ENCODE results near the gene SRRM4. TPM values are rescaled to one million over a fixed set of nuclear protein-coding genes. Genes with fewer than 3 reads are reported as not detected.
"Not testable (repeated sequence)": the region's sequence is repeated elsewhere in the genome, so short reads cannot be mapped to it uniquely, and the experiment has no call there.

SRRM4 gene
- total RNA-seq, 2 experiments from 2014 or later, result not detected

DNA sequence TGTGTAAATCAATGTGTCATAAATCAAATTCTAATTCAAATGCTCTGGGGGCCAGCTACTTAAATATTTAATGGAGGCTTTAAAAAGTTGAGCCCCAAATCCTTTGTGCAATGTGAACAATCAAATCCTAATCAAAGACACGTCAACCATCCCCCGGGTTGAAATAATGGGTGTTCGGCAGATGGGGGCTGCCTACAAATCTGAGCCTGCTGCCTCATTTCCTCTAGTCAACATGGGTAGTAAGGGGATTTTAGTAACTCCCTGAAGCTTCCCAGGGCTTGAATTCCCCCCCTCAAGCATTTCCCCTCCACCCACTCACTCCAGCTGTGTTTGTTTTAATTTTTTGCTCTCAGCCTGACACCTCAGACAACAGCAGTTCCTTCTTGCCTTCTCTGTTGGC is 37.8 kb downstream of the SRRM4 start:
- Mint-ChIP-seq H3K9me3 (ENCODE audit: low read depth) (peaks cover 6% of the 10 kb centered on the region), H3K27ac (no peak overlapping the region), H3K4me3 (no peak overlapping the region), H3K27me3 (no peaks in the 10 kb centered on the region), H3K4me1 (no peaks in the 10 kb centered on the region), H3K36me3 (no peaks in the 10 kb centered on the region)
- DNase-seq (no peak), ATAC-seq (no peak)
- CTCF ChIA-PET, result no interaction called here

- Mint-ChIP-seq H3K9me3 (ENCODE audit: low read depth) (peaks cover 6% of the 10 kb centered on the region), H3K27me3 (no peaks in the 10 kb centered on the region), H3K4me1 (no peaks in the 10 kb centered on the region), H3K27ac (no peak overlapping the region), H3K4me3 (no peak overlapping the region), H3K36me3 (no peaks in the 10 kb centered on the region)
- ATAC-seq (no peak), DNase-seq (no peak)
- CTCF ChIA-PET, result no interaction called here
These were observed 39.3 kb downstream of the SRRM4 start for GRCh38 chr12:119020406-119021360.

GRCh38 chr12:119024356-119024755 is 43.0 kb downstream of the SRRM4 start:
- no peak overlapping the region for H3K27ac Mint-ChIP-seq
- DNase-seq (no peak), ATAC-seq (no peak)
- CTCF ChIA-PET, result no interaction called here
- no peak overlapping the region for H3K4me3 Mint-ChIP-seq
- H3K4me1 Mint-ChIP-seq, result no peaks in the 10 kb centered on the region
- H3K27me3 Mint-ChIP-seq, result no peaks in the 10 kb centered on the region
- peaks cover 4% of the 10 kb centered on the region for H3K9me3 Mint-ChIP-seq (ENCODE audit: low read depth)
- H3K36me3 Mint-ChIP-seq, result no peaks in the 10 kb centered on the region

DNA sequence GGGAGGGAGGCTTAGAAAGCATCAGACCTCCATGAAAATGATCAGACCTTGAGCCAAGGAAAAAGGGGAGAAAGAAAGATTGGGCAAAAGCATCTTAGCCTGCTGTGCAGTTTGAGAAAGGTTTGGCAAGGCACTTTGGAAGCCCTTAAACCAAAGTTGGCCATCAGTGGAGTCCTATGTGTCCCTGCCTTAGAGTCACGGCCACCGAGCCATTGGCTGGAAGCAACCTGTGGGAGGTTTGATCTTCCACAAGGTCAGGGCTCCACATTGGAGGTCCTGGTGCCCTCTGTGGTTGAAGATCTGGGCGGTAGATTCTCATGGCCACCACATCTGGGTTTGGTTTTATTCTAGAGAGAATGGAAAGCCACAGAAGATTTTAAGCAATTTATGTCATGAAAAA is 44.4 kb downstream of the SRRM4 start:
- Mint-ChIP-seq H3K9me3 (ENCODE audit: low read depth) (no peaks in the 10 kb centered on the region), H3K27ac (no peak overlapping the region)
- CTCF ChIA-PET, result no interaction called here

DNA sequence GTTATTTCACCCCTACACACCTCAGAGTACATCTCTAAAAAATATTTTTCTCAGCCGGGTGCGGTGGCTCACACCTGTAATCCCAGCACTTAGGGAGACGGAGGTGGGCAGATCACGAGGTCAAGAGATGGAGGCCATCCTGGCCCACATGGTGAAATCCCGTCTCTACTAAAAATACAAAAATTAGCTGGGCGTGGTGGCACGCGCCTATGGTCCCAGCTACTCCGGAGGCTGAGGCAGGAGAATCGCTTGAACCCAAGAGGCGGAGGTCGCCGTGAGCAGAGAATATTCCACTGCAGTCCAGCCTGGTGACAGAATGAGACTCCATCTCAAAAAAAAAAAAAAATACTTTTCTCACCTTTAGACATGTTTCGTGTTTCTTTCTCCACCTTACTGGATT is 52.0 kb downstream of the SRRM4 start:
- H3K9me3 Mint-ChIP-seq (ENCODE audit: low read depth); H3K36me3 Mint-ChIP-seq; CTCF ChIA-PET; ATAC-seq; DNase-seq; H3K4me1 Mint-ChIP-seq; H3K27me3 Mint-ChIP-seq; H3K4me3 Mint-ChIP-seq; H3K27ac Mint-ChIP-seq: not testable (repeated sequence)

More for the DNA sequence above, 44.4 kb downstream of the SRRM4 start:
- Mint-ChIP-seq H3K36me3 (no peaks in the 10 kb centered on the region), H3K27me3 (no peaks in the 10 kb centered on the region), H3K4me1 (no peaks in the 10 kb centered on the region), H3K4me3 (no peak overlapping the region)
- no peak for DNase-seq
- ATAC-seq, result no peak

DNA sequence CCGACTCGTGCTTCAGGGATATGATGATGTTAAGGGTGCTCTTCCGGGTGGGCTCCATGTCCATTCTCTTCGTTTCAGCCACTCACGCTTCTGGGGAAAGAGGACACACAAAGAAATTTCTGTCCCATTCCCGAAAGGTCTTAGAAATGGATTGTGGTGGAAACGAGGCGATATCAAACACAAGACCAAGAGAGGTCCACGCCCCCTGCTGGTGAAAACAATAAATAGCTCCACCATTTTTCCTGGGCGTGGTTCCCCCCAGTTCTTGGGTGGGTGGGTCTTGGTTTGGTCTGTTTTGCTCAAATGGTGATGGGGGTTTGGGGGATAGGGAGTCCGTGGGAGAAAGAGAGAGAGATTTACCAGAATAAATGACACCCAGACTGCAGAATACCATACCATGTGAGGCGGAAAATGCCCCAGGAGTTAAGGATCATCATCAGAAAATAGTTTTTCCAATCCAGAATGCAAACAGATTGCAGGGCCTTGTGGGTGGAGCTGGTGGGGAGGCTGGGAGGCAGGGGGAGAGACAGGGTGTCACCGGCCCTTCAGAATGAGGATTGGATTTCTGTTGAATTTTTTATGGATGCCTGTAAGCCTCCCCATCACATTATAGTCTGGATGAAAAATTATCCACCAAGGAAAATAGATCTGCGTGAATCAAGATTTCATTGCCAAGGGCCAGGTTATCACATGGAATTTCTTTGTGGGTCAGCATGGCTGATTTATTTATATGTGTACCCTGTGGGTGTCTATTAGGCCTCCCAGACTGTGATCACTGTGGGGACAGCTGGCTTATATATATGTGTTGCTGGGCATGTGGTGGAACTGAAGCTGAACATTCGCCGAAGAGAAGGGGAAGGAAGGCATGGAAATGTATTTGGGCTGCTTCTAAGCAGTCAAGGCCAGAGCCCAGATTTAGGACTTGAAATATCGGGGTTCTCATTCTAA is 55.8 kb downstream of the SRRM4 start:
- no peaks in the 10 kb centered on the region for H3K36me3 Mint-ChIP-seq
- no peak for ATAC-seq
- no peaks in the 10 kb centered on the region for H3K4me1 Mint-ChIP-seq
- no peak for DNase-seq
- no peak overlapping the region for H3K27ac Mint-ChIP-seq
- CTCF ChIA-PET, result interaction anchor here (0.9 to 1.1 kb wide), 4 partner anchors 9 to 632 kb away, joined by 3 to 5 read pairs (median 3); no protein-coding TSS in a partner anchor
- H3K4me3 Mint-ChIP-seq, result no peak overlapping the region
- H3K9me3 Mint-ChIP-seq (ENCODE audit: low read depth), result no peaks in the 10 kb centered on the region
- H3K27me3 Mint-ChIP-seq, result no peaks in the 10 kb centered on the region

DNA sequence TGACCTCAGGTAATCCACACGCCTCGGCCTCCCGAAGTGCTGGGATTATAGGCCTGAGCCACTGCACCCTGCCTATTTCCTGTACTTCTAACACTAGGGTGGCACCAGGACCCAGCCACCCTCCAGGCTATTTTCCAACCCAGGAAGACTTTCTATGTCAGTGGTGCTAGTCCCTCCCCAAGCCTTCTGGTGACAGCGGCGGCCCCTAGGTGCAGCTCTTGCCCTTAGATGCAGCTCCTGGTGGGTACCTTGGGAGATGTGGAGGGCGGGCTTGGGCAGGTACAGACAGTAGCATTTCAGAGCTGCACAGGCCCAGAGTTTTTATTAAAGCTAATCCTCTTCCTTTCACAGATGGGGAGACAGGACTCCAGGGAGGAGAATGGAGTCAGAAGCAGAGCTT is 62.8 kb downstream of the SRRM4 start:
- H3K27ac Mint-ChIP-seq, result no peak overlapping the region
- peaks cover 2% of the 10 kb centered on the region for H3K9me3 Mint-ChIP-seq (ENCODE audit: low read depth)
- CTCF ChIA-PET, result no interaction called here
- H3K27me3 Mint-ChIP-seq, result no peaks in the 10 kb centered on the region
- ATAC-seq (no peak), DNase-seq (no peak)
- H3K4me1 Mint-ChIP-seq, result no peaks in the 10 kb centered on the region
- no peaks in the 10 kb centered on the region for H3K36me3 Mint-ChIP-seq
- H3K4me3 Mint-ChIP-seq, result no peak overlapping the region

DNA sequence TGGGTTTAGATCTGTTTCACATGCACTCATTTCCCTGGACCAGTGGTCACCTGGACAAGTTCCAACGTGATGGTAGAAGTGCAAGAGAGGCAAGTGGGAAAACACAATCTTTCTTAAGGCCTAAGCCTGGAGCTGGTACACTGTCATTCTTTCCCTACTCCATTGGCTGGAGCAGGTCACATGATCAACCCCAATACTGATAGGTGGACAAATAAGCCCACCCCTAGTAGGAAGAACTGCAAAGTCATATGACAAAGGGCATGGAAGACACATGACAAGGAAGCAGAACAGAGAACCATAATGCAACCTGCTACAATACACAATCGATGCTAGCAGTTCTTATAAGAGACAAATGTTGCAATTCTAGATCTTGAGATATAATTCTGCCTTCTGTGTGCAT is 66.3 kb downstream of the SRRM4 start:
- no peaks in the 10 kb centered on the region for H3K27me3 Mint-ChIP-seq
- no peaks in the 10 kb centered on the region for H3K4me1 Mint-ChIP-seq
- no peaks in the 10 kb centered on the region for H3K36me3 Mint-ChIP-seq
- H3K4me3 Mint-ChIP-seq, result no peak overlapping the region
- H3K27ac Mint-ChIP-seq, result no peak overlapping the region
- peaks cover 5% of the 10 kb centered on the region for H3K9me3 Mint-ChIP-seq (ENCODE audit: low read depth)
- CTCF ChIA-PET, result no interaction called here
- no peak for DNase-seq
- no peak for ATAC-seq

- CTCF ChIA-PET, result no interaction called here
- DNase-seq, result no peak
- no peak overlapping the region for H3K4me3 Mint-ChIP-seq
- H3K36me3 Mint-ChIP-seq, result no peaks in the 10 kb centered on the region
- no peaks in the 10 kb centered on the region for H3K4me1 Mint-ChIP-seq
- H3K27ac Mint-ChIP-seq, result no peak overlapping the region
- no peaks in the 10 kb centered on the region for H3K27me3 Mint-ChIP-seq
- ATAC-seq, result no peak
- H3K9me3 Mint-ChIP-seq (ENCODE audit: low read depth), result peaks cover 5% of the 10 kb centered on the region
These were observed 69.3 kb downstream of the SRRM4 start for GRCh38 chr12:119050663-119051062.

GRCh38 chr12:119051474-119051873 is 70.1 kb downstream of the SRRM4 start:
- Mint-ChIP-seq H3K4me3 (no peak overlapping the region), H3K36me3 (no peaks in the 10 kb centered on the region), H3K27me3 (no peaks in the 10 kb centered on the region), H3K4me1 (no peaks in the 10 kb centered on the region), H3K27ac (no peak overlapping the region), H3K9me3 (ENCODE audit: low read depth) (peaks cover 5% of the 10 kb centered on the region)
- no peak for ATAC-seq
- CTCF ChIA-PET, result no interaction called here
- no peak for DNase-seq

DNA sequence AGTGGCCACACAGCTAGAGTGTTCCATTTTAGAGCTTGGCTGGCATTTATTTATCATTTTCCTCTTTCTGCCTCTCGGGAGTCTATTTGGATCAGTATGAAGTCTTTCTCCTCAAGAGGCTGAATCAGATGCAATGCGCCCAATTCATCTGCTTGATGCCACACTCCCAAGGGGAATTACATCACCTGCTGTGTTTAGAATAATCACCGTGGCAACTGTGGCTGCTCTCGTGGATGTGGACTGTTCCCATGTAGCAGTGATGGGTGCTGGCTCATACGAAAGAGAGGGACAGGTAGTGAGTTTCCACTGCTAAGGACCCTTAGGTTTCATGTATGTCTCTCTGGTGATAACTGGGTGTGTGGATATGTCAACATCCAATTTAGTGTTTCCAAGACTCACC is 70.7 kb downstream of the SRRM4 start:
- CTCF ChIA-PET, result no interaction called here
- no peaks in the 10 kb centered on the region for H3K4me1 Mint-ChIP-seq
- peaks cover 5% of the 10 kb centered on the region for H3K9me3 Mint-ChIP-seq (ENCODE audit: low read depth)
- H3K27me3 Mint-ChIP-seq, result no peaks in the 10 kb centered on the region
- ATAC-seq (no peak), DNase-seq (no peak)
- no peak overlapping the region for H3K27ac Mint-ChIP-seq
- H3K4me3 Mint-ChIP-seq, result no peak overlapping the region
- no peaks in the 10 kb centered on the region for H3K36me3 Mint-ChIP-seq

GRCh38 chr12:119055977-119056376 is 74.6 kb downstream of the SRRM4 start:
- Mint-ChIP-seq H3K27me3 (no peaks in the 10 kb centered on the region), H3K4me3 (no peak overlapping the region), H3K9me3 (ENCODE audit: low read depth) (no peaks in the 10 kb centered on the region), H3K4me1 (no peaks in the 10 kb centered on the region), H3K36me3 (no peaks in the 10 kb centered on the region), H3K27ac (no peak overlapping the region)
- CTCF ChIA-PET, result no interaction called here
- ATAC-seq, result no peak
- no peak for DNase-seq

DNA sequence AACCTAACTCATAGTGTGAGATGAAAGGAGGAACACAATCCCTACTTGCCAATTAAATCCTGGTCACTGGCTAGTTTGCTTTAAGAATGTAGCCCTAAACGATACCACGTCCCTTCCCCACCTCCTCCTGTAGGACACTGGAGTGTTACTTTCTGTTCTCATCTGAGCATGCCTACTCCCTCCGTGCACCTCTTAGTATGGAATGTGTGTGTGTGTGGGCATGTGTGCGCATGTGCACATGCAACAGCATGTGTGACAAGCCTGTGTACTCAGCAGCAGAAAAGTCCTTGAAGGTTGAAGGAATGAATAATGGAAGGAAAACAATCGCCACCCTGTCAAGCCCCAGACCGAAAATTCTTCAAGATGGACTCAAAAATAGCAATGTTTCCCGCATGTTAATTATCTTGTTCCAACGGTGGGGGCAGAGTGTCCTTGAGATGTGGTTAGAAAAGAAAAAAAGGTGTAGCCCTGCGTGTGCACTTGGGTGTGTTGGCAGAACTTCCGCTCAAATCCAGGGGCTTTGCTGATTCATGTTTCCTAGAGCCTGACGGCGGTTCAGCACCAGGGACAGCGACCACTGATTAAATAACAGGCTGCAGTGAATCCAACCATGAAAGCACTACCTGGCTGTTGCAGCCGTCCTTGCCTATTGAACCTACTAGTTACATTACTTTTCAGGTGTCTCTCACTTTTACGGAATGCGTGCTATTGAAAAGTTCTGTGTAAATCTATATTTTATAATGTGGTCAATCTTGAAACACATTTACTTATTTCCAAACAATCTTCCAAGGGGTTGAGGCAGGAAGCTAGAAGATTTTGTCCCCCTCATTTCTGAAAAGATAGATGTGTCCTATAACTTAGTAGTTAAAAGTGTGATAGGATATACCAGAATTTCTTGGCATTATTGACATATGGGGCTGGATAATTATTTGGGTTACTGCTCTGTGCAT is 79.8 kb downstream of the SRRM4 start:
- no peaks in the 10 kb centered on the region for H3K27me3 Mint-ChIP-seq
- no peak overlapping the region for H3K4me3 Mint-ChIP-seq
- H3K9me3 Mint-ChIP-seq (ENCODE audit: low read depth), result no peaks in the 10 kb centered on the region
- no peaks in the 10 kb centered on the region for H3K36me3 Mint-ChIP-seq
- CTCF ChIA-PET, result no interaction called here
- ATAC-seq (no peak), DNase-seq (peak; percentile 48)
- no peak overlapping the region for H3K27ac Mint-ChIP-seq
- H3K4me1 Mint-ChIP-seq, result no peaks in the 10 kb centered on the region
